Measurements from ENCODE around the gene ZC3H18.

ZC3H18 gene

DNA sequence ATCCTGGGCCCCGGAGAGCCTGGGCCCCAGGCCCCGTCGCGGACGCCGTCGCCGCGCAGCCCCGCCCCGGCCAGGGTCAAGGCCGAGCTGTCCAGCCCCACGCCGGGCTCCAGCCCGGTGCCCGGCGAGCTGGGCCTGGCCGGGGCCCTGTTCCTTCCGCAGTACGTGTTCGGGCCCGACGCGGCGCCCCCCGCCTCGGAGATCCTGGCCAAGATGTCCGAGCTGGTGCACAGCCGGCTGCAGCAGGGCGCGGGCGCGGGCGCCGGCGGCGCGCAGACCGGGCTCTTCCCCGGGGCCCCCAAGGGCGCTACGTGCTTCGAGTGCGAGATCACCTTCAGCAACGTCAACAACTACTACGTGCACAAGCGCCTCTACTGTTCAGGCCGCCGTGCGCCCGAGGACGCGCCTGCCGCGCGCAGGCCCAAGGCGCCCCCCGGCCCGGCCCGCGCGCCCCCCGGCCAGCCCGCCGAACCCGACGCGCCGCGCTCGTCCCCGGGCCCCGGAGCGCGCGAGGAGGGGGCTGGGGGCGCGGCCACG lies 36.8 kb upstream of the ZC3H18 start:
- DNase-seq, result no peak

DNA sequence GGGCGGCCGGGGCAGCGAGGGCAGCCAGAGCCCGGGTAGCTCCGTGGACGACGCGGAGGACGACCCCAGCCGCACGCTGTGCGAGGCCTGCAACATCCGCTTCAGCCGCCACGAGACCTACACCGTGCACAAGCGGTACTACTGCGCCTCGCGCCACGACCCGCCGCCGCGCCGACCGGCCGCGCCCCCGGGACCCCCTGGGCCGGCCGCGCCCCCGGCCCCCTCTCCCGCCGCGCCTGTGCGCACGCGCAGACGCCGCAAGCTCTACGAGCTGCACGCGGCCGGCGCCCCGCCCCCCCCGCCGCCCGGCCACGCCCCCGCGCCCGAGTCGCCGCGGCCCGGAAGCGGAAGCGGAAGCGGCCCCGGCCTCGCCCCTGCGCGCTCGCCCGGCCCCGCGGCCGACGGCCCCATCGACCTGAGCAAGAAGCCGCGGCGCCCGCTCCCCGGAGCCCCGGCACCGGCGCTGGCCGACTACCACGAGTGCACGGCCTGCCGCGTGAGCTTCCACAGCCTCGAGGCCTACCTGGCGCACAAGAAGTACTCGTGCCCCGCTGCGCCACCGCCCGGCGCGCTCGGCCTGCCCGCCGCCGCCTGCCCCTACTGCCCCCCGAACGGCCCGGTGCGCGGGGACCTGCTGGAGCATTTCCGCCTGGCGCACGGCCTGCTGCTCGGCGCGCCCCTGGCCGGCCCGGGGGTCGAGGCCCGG lies 36.1 kb upstream of the ZC3H18 start:
- peak; percentile 40 for DNase-seq

DNA sequence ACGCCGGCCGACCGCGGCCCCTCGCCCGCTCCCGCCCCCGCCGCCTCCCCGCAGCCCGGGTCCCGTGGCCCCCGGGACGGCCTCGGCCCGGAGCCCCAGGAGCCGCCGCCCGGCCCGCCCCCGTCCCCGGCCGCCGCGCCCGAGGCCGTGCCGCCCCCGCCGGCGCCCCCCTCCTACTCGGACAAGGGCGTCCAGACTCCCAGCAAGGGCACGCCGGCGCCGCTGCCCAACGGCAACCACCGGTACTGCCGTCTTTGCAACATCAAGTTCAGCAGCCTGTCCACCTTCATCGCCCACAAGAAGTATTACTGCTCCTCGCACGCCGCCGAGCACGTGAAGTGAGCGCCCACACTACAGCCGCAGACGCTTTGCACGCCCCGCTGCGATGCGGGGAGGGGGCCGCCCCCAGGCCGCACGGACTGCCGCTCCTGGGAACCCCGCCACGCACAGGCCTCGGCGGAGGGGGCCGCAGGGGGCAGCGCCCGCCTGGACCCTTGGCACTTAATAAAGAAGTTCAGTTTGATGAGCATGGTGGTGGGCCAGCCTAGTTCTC lies 35.5 kb upstream of the ZC3H18 start:
- DNase-seq, result no peak

DNA sequence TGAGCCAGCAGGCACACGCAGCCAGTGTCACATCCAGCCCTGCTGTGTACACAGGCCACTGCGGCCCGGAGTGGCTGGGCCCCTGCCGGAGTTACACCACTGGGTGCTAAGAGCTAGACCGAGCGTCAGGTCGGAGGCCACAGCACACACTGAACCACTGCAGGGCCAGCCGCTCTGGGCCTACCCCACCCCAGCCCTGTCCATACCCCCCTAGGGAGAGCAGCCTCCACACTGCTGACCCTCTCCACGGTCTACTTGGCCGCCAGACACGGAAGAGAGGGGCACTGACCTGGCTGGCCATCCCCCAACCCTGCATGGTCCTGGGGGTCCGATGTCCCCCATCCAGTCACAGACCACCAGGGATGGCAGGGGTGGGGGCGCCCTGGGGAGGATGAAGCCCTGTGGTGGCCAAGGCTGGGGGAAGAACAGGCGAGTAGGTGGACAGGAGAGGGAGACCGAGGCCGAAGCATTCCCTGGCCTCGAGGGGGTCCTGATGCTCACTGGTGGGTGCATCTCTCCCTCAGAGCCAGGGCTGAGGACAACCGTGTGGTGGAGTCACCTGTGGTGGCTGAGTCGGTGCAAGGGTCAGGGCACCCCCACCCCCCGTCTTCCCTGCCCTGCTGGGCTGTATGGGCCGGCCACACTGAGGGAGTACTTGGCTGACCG lies 34.9 kb upstream of the ZC3H18 start:
- no peak for DNase-seq

DNA sequence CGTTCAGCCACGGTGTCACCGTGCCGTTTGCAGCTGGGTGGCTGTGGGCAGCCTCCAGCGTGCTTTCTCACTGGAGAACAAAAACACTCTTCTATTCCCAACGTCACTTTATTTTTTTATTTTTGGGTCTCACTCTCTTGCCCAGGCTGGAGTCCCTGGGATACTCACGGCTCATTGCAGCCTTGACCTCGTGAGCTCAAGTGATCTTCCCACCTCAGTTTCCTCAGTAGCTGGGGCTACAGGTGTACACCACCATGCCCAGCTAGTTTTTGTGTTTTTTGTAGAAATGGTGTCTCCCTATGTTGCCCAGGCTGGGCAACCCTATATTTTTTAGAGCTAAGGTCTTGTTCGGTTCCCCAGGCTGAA lies 34.4 kb upstream of the ZC3H18 start:
- no peak for DNase-seq

DNA sequence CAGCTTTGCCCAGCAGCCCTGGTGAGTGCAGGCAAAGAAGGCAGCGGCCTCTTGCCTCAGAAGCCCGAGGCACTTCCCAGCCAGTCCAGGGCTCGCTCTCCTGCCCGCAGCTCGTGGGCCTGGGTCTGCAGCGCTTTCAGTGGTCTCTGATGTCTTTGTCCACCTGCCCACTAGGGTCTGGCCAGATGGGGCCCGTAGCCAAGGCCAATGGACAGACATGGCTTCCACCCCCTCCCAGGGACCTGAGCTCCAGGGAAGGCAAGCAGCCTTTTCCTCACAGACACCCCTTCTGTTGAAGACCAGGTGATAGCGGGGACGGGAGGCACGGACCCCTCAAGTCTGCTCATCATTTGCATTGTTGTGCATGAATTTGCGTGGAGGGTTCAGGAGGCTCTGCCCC lies 33.7 kb upstream of the ZC3H18 start:
- DNase-seq, result no peak

DNA sequence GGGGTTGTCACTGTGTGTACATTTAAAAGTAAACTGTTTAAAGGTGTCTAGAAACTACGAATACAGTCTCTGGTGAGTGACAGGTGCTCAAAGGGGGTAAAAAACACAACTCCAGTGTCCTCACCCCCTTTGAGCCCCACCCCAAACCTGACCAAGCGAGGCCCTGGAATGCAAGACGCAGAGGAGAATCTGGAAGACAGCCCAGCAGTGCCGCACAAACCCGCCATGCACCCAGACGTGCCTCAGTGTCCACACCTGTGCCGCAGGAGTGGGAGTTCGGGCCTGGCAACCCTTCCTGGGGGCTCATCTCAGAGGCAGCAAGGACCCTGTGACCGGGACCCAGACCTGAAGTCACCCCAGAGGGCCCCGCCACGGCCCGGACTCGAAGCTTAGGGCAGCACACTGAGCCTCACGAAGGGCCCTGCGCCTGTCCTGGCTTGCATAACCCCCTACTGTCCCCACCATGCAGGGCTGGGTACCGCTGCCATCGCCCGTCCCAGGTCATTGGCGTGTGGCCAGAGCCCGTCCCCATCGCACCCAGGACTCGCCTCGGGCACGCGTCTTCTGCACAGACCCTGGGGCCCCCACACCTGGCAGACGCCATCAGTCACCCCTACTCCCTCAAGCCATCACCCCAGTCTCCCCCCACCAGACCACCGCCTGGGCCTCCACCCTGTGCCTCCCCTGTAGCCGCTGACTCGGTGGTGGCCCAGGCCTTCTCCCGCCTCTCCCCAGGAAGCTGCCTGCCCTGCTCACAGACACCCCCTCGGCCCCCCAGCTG lies 33.0 kb upstream of the ZC3H18 start:
- DNase-seq, result no peak

DNA sequence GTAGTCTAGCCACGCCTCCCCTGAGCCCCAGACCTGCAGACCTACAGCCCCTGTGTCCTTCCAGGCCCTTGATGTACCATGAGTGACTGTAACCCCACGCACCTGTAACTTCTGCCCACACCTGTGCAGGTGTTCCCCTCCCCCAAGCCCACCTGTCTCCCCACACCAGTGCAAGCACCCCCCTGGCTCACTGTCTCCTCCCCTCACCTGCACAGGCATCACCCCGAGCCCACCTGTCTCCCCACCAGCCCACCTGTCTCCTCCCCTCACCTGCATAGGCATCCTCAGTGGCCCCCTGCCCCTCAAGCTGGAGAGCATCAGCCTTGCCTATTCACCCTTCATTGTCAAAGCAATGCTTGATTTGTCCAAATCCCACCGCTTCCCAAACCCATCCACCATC lies 32.3 kb upstream of the ZC3H18 start:
- no peak for DNase-seq

DNA sequence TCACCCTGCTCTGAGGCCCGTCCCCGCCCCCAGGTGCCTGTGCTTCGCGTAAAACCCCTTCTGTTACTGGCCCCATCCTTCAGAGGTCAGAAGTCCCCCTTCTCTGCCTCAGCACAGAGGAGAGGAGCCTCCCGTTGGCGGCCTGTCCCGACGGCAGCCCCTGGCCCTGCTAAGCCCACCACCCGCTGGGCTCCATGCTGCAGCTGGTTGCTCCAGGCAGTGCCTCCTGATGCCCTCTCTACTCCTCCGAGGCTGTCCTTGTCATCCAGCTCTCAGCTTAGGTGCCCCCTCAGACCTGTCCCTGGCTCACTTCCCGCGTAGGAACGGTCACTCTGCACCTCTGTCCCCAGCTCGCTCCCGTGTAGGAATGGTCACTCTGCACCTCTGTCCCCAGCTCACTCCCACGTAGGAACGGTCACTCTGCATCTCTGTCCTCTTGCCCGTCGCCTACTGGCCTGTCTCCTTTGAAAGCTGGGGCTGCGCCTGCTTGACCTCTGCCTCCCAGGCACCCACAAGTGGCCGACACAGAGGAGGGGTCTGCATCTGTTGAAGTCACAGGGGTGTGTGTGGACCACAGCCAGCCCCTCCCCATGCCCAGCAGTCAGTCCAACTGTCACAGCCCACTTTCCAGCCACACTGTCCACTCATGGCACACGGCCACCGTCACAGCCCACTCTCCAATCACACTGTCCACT lies 31.7 kb upstream of the ZC3H18 start:
- no peak for DNase-seq

DNA sequence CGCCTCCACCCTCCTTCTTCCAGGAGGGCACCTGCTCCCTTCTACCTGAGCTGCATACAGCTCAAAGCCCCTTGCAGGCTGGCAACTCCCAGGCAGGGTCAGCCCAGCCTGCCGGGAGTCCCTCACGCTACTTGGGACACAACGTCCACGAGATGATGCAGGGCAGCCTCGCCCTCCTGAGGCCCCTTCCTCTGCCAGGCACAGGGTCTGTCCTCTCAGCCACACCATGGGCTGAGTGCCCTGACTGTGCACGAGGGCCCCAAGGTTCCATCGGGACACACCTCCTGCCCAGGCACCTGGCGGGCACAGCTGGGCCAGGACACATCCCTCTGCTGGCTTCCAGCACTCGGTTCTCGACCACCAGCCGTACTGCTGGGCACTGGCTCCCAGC lies 30.9 kb upstream of the ZC3H18 start:
- no peak for DNase-seq

DNA sequence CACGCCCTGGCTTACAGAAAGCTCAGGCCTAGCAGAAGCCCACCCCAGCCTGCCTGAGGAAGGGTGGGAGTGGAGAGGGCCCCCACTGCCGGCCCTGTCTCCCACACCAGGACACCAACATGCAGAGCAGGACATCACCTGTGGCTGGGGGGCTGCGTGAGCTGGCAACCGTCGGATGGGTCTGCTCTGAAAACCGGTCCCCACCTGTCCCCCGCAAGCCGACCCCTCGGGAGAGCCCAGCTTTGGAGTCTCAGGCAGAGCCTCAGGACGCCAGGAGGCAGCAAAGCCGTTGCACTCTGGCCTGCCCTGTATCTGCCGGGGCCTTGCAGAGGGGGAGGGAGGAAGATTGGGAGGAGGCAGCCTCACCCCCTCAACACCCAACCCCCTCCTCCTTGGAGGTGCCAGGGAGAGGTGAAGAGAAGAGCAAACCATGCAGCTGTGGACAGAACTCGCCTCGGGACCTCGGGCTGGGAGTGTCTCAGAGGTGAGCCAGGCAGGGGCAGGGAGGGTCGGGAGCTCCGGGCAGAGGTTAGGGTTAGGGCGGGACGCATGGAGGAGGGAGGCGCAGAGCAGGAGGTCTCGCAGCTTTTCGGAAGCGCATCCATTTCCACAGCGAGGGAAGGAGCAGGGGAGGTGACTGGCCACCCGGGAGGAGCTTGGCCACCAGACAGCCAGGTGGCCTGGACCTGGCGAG lies 30.4 kb upstream of the ZC3H18 start:
- DNase-seq, result no peak

DNA sequence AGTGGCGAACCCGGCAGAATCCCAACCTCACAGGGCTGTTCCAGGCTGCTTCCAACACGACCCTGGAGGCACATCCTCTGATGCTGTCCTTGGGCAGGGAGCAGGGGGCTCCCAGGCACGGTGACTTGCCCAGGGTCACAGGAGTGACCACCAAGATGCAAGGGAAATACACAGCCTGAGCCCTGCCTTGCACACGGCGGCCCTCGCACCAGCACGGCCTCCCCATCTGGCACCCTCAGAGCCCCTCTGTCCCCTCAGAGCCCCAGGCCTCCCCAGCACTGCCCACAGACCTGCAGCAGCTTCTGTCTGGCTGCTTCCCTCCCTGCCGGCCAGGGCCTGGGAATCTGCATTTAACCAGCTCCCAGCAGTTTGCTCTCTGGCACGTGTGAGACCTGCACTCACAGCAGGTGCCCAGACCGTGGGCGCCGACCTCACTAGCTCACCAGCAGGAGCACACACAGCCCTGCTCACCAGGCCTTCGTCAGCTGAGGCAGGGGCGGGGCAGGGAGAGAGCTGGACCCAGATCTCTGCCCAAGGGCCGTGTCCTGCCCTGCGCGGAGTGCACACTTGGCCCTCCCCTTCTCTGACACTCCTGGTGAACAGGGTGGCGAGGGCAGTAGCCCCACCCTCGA lies 29.7 kb upstream of the ZC3H18 start:
- no peak for DNase-seq

DNA sequence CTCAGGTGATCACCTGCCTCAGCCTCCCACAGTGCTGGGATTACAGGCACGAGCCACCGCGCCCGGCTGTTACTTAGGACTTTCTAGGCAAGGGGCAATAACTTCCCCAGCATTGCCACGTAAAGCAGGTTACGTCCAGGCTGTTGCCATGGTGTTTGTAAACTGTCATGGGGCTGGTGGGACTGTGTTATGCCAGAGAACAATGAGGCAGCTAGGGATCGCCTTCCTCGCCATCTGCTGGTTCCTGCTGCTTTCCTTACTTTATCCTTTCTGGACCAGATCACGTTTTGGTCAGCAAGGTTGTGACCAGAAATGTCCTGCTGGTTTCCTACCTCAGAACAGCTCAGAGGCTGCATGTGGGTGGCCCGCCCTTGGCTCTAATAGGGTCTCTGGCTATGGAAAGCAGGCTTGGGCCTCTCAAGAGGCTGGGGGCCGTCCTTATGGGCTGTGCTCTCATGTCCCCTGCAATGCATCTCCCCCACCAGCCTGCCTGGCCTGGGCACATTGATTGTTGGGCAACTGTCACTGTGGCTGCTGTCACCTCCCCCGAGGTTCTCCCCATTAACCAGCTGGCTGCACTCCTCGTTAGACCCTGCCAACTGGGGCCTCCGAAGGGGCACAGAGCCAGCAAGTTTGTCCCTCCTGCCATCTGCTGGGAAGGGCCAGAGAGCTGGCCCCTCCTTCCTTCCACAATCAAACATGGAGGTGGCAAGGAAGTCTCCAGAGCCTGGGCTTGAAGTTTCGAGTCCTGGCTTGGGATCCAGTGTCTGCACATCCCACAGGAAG lies 28.2 kb upstream of the ZC3H18 start:
- no peak for DNase-seq

DNA sequence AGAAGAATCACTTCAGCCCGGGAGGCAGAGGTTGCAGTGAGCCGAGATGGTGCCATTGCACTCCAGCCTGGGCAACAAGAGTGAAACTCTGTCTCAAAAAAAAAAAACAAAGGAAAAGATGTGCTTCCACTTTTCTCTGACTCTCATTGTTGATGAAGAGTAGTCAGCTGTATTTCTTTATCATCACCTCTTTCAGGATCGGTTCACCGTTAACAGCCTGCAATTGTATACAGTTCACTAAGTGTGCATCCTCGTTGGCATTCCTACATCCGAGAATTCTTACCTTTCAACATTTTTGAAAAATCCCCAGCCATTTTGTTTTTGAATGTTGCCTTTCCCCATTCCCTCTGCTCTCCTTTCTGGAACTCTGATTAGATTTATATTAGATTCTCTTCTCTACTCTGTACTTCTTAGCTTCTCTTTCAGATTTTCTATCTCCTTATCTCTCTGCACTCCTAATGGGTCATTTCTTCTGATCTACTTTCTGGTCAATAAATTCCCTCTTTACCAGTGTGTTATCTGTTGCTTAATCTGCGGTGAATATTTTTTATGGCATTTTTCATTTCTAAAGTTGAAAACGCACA lies 26.9 kb upstream of the ZC3H18 start:
- no peak for DNase-seq

DNA sequence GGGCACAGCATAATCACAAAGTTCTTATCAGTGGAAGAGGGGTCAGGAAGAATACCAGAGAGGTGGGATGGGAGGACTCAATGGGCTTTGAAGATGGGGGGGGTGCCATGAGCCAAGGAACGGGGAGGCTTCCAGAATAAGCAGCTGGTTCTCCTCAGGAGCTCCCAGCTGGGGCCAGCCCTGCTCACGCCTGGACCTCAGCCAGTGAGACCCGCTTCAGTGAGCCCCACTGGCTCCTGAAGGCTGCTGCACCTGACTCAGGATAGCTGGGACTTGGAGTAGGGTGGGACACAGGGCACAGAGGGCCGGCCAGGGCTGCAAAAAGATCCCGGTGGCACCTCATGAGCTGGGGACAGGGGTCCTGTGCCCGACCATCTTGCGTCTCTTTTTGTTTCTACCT lies 24.4 kb upstream of the ZC3H18 start:
- no peak for DNase-seq

DNA sequence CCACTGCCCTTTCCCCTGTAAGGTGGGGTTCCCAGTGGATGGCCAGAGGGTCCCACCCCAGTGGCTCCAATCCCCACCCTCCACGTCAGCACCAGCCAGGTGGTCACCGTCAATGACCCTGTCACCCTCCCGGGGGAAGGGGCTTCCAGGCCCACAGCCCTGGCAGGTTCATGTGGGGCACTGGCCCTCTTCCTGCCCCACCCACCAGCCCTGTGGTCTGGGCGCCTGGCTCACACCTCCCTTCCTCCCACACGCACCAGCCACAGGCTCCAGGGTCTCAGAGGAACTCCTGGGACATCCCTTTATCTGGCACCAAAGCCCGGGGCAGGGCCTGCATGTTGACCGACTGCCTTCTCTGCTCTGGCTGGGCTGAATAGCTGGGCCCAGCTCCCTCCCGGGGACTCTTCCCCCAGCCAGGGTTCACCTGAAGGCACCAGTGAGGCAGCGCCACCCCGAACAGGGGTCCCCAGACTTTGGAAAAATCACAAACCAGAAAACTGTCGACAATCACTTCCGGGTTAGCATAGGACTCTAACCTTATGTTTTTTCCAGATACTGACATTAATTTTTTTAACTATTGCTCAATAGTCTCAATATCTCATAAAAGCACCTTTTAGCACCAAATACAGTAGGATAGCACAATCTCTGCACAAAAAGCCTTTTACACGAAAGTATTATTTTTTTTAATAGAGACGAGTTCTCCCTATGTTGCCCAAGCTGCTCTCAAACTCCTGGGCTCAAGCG lies 21.9 kb upstream of the ZC3H18 start:
- no peak for DNase-seq

DNA sequence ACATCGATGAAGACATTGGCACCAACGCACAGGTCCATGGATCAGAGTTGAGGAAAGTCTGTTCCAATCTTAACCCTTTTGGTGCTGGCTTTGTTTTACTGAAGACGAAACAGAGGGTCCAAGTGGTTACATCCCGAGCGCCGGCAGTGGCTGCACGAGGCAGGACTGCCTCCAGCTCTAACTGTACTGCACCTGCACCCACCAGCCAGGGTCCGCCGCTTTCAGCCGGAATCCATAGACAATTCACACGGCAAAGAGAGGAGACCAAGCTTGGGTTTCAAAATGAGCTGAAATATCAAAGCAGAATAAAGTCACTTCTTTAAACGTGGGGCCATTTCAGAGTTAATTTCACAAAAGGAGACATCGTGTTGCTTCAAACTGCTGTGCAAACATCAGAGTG lies 21.2 kb upstream of the ZC3H18 start:
- no peak for DNase-seq

DNA sequence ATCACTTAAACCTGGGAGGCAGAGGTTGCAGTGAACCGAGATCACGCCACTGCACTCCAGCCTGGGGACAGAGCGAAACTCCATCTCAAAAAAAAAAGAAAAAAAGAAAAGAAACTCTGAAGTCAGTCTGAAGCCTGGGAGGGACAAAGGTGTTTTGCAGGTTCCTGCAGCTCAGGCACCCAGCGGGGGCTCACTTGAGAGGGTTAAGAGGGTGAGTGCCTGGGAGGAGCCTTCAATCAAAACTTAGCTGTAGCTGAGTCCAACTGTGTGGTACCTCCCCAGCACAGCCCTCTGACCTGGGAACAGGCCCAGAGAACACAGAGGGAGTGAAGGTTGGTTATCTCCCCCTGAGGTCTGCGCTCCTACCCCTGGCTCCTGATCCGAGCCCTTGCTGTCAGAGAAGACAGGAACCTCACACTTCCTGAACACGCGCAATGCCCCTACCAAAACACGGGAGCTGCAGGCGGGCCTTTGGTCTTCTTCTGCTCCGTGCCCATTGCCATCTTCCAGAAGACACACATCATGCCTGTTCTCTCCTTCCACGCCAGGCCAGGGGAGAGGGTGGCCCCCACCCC lies 20.4 kb upstream of the ZC3H18 start:
- DNase-seq, result no peak

DNA sequence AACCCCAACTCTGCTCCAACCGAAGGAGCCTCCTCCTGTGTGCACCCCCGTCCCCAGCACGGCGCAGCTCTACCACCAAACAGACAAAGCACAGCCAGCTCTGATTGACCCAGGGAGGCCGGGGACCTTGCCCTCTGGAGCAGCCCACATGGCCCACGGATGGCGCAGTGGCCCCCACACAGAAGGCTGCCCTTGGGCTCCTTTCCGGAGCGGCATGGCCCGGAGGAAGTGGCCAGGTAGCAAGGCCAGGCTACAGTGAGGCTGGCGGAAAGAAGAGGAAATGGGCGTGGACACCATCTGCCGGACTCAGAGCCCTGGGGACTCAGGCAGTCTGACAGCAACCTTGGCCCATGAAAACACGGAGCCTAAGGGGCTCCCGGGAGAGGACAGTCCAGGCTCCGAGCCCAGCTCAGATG lies 19.9 kb upstream of the ZC3H18 start:
- no peak for DNase-seq
